Measurements from ENCODE around the gene SYNPO2. TPM values are rescaled to one million over a fixed set of nuclear protein-coding genes. Genes with fewer than 3 reads are reported as not detected.
A peak's percentile ranks its signal among the peaks of the same experiment; 100 is the strongest.

Gene SYNPO2
- polyA plus RNA-seq, 1 donor (not counting 4 experiments of a cell fraction or from before 2014, with no cell fraction given), result 0.34 TPM

DNA sequence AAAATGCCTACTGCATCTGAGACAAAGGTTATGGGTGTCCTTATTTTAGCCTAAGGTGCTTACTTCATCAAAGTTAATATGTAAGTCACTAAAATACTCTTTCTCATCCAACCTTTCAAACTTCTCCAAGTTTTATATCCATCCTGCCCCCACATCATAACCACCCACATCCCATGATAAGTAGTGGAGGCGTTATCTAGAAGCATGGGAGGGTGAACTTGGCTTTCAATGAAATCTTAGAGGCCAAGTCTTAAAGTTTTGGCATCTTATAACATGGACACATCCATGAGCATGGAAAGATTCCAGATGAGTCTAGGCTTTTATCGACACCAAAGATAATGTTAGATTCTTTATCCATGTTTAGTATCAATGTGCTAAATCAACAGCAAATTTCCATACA lies 29.9 kb upstream of the SYNPO2 start:
- no peak overlapping the region for H3K4me2 ChIP-seq (ENCODE audit: control insufficient read depth, extremely low read depth, insufficient read depth, low read depth, low read length)
- no peak overlapping the region for H3K9ac ChIP-seq (ENCODE audit: control insufficient read depth, extremely low read depth, insufficient read depth, low read length)
- no peaks in the 10 kb centered on the region for H3K9me3 ChIP-seq (ENCODE audit: control insufficient read depth, low read depth, low read length)
- FAIRE-seq (no peak), DNase-seq (ENCODE audit: low read depth, low spot score) (no peak)
- no peak overlapping the region for H2AFZ ChIP-seq (ENCODE audit: control insufficient read depth, low read length)
- dilution Hi-C loops (cut with MboI; ENCODE audit: extremely low pct_ligation_motif_present, low sequenced_read_pairs), result no loop called here
- H3K4me1 ChIP-seq (ENCODE audit: control insufficient read depth, extremely low read depth, insufficient read depth, low read length), result no peaks in the 10 kb centered on the region
- no peaks in the 10 kb centered on the region for H4K20me1 ChIP-seq (ENCODE audit: control insufficient read depth, extremely low read depth, insufficient read depth, low read length)
- H3K36me3 ChIP-seq (ENCODE audit: control insufficient read depth in 2 of 2, extremely low read depth in 1 of 2, insufficient read depth in 2 of 2, low read length in 2 of 2), result no peaks in the 10 kb centered on the region
- H3K9me1 ChIP-seq (ENCODE audit: control insufficient read depth, extremely low read depth, insufficient read depth, low read length), result no peaks in the 10 kb centered on the region
- H3K27ac ChIP-seq (ENCODE audit: control insufficient read depth, insufficient read depth, low read length), result no peak overlapping the region
- no peaks in the 10 kb centered on the region for H3K27me3 ChIP-seq (ENCODE audit: control insufficient read depth, extremely low read depth, insufficient read depth, low read length)
- TF ChIP-seq, protein P1, sequence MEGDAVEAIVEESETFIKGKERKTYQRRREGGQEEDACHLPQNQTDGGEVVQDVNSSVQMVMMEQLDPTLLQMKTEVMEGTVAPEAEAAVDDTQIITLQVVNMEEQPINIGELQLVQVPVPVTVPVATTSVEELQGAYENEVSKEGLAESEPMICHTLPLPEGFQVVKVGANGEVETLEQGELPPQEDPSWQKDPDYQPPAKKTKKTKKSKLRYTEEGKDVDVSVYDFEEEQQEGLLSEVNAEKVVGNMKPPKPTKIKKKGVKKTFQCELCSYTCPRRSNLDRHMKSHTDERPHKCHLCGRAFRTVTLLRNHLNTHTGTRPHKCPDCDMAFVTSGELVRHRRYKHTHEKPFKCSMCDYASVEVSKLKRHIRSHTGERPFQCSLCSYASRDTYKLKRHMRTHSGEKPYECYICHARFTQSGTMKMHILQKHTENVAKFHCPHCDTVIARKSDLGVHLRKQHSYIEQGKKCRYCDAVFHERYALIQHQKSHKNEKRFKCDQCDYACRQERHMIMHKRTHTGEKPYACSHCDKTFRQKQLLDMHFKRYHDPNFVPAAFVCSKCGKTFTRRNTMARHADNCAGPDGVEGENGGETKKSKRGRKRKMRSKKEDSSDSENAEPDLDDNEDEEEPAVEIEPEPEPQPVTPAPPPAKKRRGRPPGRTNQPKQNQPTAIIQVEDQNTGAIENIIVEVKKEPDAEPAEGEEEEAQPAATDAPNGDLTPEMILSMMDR (optimal IDR thresholded peaks at IDR 0.05 in 1 of 3, IDR thresholded peaks at IDR 0.05 in 1 of 3, conservative IDR thresholded peaks at IDR 0.05 in 1 of 3; ENCODE audit: extremely low read depth in 1 of 3, insufficient read depth in 2 of 3, low read length in 3 of 3), result no peak
- TF ChIP-seq EZH2 (IDR thresholded peaks at IDR 0.05; ENCODE audit: low read length), result no peak
- H3K79me2 ChIP-seq (ENCODE audit: control insufficient read depth, insufficient read depth, low read length), result no peaks in the 10 kb centered on the region
- no peak overlapping the region for H3K4me3 ChIP-seq (ENCODE audit: control insufficient read depth in 2 of 3, extremely low read depth in 1 of 3, insufficient read depth in 2 of 3, low read depth in 1 of 3, low read length in 3 of 3)

DNA sequence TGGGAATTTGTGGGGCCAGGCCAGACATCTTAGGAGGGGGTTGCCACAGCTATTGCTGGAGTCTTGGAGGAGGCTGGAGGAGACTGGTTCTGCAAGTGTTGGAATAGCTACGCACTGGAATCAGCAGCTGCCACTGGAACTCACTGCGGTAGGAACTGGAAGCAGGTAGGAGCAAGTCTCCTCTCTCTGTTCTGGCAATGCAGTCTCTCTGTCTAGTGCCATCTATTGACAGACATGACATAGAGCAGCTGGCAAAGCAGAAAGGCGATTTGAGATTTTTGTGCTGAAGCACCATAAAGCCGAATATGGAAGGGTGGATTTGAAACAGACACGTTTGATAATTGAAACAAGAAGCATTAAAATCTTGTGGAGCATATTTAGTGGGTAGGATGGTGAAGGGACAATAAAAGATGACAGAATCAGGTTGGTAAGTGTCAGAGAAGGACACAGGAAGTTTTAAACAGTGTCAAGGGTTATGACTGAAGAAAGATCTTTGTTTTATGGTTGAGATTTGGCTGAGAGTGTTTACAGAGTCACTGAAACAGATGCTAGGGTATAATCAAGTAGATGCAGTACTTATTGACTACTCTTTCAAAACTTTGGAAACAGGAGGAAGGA lies 23.5 kb upstream of the SYNPO2 start:
- Histone ChIP-seq H3K27ac (ENCODE audit: control insufficient read depth, insufficient read depth, low read length) (no peak overlapping the region), H3K9me1 (ENCODE audit: control insufficient read depth, extremely low read depth, insufficient read depth, low read length) (no peaks in the 10 kb centered on the region), H4K20me1 (ENCODE audit: control insufficient read depth, extremely low read depth, insufficient read depth, low read length) (no peaks in the 10 kb centered on the region), H3K9ac (ENCODE audit: control insufficient read depth, extremely low read depth, insufficient read depth, low read length) (no peak overlapping the region), H3K4me3 (ENCODE audit: control insufficient read depth in 2 of 3, extremely low read depth in 1 of 3, insufficient read depth in 2 of 3, low read depth in 1 of 3, low read length in 3 of 3) (no peak overlapping the region), H3K4me1 (ENCODE audit: control insufficient read depth, extremely low read depth, insufficient read depth, low read length) (peaks cover 3% of the 10 kb centered on the region), H3K79me2 (ENCODE audit: control insufficient read depth, insufficient read depth, low read length) (no peaks in the 10 kb centered on the region), H2AFZ (ENCODE audit: control insufficient read depth, low read length) (peak overlapping the region; percentile 71), H3K4me2 (ENCODE audit: control insufficient read depth, extremely low read depth, insufficient read depth, low read depth, low read length) (no peak overlapping the region), H3K27me3 (ENCODE audit: control insufficient read depth, extremely low read depth, insufficient read depth, low read length) (no peaks in the 10 kb centered on the region), H3K9me3 (ENCODE audit: control insufficient read depth, low read depth, low read length) (no peaks in the 10 kb centered on the region), H3K36me3 (ENCODE audit: control insufficient read depth in 2 of 2, extremely low read depth in 1 of 2, insufficient read depth in 2 of 2, low read length in 2 of 2) (no peaks in the 10 kb centered on the region)
- dilution Hi-C loops (cut with MboI; ENCODE audit: extremely low pct_ligation_motif_present, low sequenced_read_pairs), result no loop called here
- peak; percentile 99 for FAIRE-seq
- DNase-seq (ENCODE audit: low read depth, low spot score), result peak; percentile 19
- TF ChIP-seq, protein P1 (optimal IDR thresholded peaks at IDR 0.05 in 1 of 3, IDR thresholded peaks at IDR 0.05 in 1 of 3, conservative IDR thresholded peaks at IDR 0.05 in 1 of 3; ENCODE audit: extremely low read depth in 1 of 3, insufficient read depth in 2 of 3, low read length in 3 of 3), result peak; percentile 77 to 90 (median 87)
- no peak for TF ChIP-seq EZH2 (IDR thresholded peaks at IDR 0.05; ENCODE audit: low read length)
